Astrocyte (in vitro differentiated cells and primary cell): ENCODE results near the gene GPR142. TPM values are rescaled to one million over a fixed set of nuclear protein-coding genes. Genes with fewer than 3 reads are reported as not detected.

Experiments
- DNase-seq: peaks from one replicate; pipeline ENCODE4 v3.0.0-alpha.2; 2010; ENCODE audit warnings: low read depth
- FAIRE-seq: peaks from 2 replicates; lab custom pipeline; 2011; peaks lifted over from hg19 to GRCh38; lab: Jason Lieb, UNC
- H2AFZ ChIP-seq: 2 replicates; pipeline ENCODE4 v1.6.0; 2012; ENCODE audit warnings: low read depth, low read length, inconsistent platforms
- H3K27ac ChIP-seq: 2 replicates; pipeline ENCODE4 v1.5.1; 2011; ENCODE audit warnings: low read depth, low read length, inconsistent platforms
- H3K27me3 ChIP-seq: 2 replicates; pipeline ENCODE4 v1.6.0; 2011; ENCODE audit warnings: low read length, inconsistent platforms; ENCODE audit not compliant: insufficient read depth
- H3K36me3 ChIP-seq: 2 replicates; pipeline ENCODE4 v1.5.1; 2011; ENCODE audit warnings: low read length, inconsistent platforms; ENCODE audit not compliant: insufficient read depth
- H3K4me1 ChIP-seq: 2 replicates; pipeline ENCODE4 v1.5.1; 2011; ENCODE audit warnings: low read length, inconsistent platforms; ENCODE audit not compliant: insufficient read depth
- H3K4me2 ChIP-seq: 2 replicates; pipeline ENCODE4 v1.6.0; 2012; ENCODE audit warnings: low read length, inconsistent platforms
- H3K4me3 ChIP-seq: 2 replicates; pipeline ENCODE4 v1.5.1; 2011; ENCODE audit warnings: low read depth, mild to moderate bottlenecking, low read length, inconsistent platforms; ENCODE audit not compliant: insufficient read depth
- H3K79me2 ChIP-seq: 2 replicates; pipeline ENCODE4 v1.6.0; 2012; ENCODE audit warnings: mild to moderate bottlenecking, low read length, inconsistent platforms; ENCODE audit not compliant: insufficient read depth
- H3K9ac ChIP-seq: 2 replicates; pipeline ENCODE4 v1.6.0; 2012; ENCODE audit warnings: mild to moderate bottlenecking, low read length, inconsistent platforms
- H3K9me3 ChIP-seq: 2 replicates; pipeline ENCODE4 v1.5.1; 2012; ENCODE audit warnings: low read depth, mild to moderate bottlenecking, low read length, inconsistent platforms; ENCODE audit not compliant: insufficient read depth
- H4K20me1 ChIP-seq: 2 replicates; pipeline ENCODE4 v1.6.0; 2012; ENCODE audit warnings: low read length, inconsistent platforms; ENCODE audit not compliant: insufficient read depth
- H3K27ac Mint-ChIP-seq: one replicate; pipeline ENCODE4 v1.8.0; 2021; ENCODE audit warnings: mild to moderate bottlenecking, mixed read lengths; ENCODE audit not compliant: unreplicated experiment
- H3K27me3 Mint-ChIP-seq: one replicate; pipeline ENCODE4 v1.8.0; 2021; ENCODE audit warnings: low read depth, mixed read lengths; ENCODE audit not compliant: unreplicated experiment
- H3K36me3 Mint-ChIP-seq: one replicate; pipeline ENCODE4 v1.8.0; 2021; ENCODE audit warnings: low read depth, mixed read lengths; ENCODE audit not compliant: unreplicated experiment
- H3K4me1 Mint-ChIP-seq: one replicate; pipeline ENCODE4 v1.8.0; 2021; ENCODE audit warnings: low read depth, mixed read lengths; ENCODE audit not compliant: unreplicated experiment
- H3K4me3 Mint-ChIP-seq: one replicate; pipeline ENCODE4 v1.8.0; 2021; ENCODE audit warnings: mild to moderate bottlenecking, moderate library complexity, mixed read lengths; ENCODE audit not compliant: unreplicated experiment
- H3K9me3 Mint-ChIP-seq: one replicate; pipeline ENCODE4 v1.8.0; 2021; ENCODE audit warnings: mild to moderate bottlenecking, mixed read lengths; ENCODE audit not compliant: unreplicated experiment
- EZH2 ChIP-seq: IDR thresholded peaks from 2 replicates; pipeline ENCODE4 v1.6.1; 2012; ENCODE audit warnings: mild to moderate bottlenecking, low read length, inconsistent platforms; ENCODE audit not compliant: insufficient read depth
- total RNA-seq: library from RNA; stranded (reverse); gene quantifications from 2 replicates; pipeline ENCODE4 v1.2.1, GENCODE V29; 2021
- TF ChIP-seq, protein P1 (sequence below): IDR thresholded peaks from 2 replicates; pipeline ENCODE4 v1.5.1; 2011; ENCODE audit warnings: low read depth, mild to moderate bottlenecking, inconsistent platforms, low read length, moderate library complexity; ENCODE audit not compliant: insufficient read depth

Gene GPR142
- total RNA-seq, 1 donor from 2014 or later: not detected

DNA sequence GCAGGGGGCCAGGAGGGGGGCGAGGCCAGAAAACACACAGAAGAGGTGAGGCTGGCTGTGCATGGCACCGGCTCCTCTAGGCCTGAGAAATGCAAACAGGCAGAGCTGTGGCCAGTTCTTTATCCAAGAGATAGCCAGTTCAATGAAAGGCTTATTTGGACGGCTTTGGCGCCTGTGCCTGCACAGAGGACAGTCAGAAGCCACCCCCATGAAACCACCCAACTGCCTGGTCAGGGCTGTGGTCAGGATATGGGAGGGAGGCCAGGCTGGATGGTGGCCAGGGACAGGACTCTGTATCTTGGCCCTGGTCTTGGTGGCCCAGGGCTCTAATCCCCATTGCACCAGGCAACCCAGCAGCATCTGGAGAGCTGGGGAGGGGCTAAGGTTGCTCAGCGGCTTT is 40.1 kb downstream of the GPR142 start:
- H3K4me3 Mint-ChIP-seq: no peak overlapping the region
- no peaks in the 10 kb centered on the region for H3K9me3 Mint-ChIP-seq
- H3K27ac ChIP-seq: no peak overlapping the region
- no peak for FAIRE-seq
- H3K27me3 ChIP-seq: no peaks in the 10 kb centered on the region
- no peaks in the 10 kb centered on the region for H3K9me3 ChIP-seq
- no peak overlapping the region for H2AFZ ChIP-seq
- no peak overlapping the region for H3K4me2 ChIP-seq
- no peaks in the 10 kb centered on the region for H3K4me1 ChIP-seq
- no peaks in the 10 kb centered on the region for H3K79me2 ChIP-seq
- TF ChIP-seq, protein P1, sequence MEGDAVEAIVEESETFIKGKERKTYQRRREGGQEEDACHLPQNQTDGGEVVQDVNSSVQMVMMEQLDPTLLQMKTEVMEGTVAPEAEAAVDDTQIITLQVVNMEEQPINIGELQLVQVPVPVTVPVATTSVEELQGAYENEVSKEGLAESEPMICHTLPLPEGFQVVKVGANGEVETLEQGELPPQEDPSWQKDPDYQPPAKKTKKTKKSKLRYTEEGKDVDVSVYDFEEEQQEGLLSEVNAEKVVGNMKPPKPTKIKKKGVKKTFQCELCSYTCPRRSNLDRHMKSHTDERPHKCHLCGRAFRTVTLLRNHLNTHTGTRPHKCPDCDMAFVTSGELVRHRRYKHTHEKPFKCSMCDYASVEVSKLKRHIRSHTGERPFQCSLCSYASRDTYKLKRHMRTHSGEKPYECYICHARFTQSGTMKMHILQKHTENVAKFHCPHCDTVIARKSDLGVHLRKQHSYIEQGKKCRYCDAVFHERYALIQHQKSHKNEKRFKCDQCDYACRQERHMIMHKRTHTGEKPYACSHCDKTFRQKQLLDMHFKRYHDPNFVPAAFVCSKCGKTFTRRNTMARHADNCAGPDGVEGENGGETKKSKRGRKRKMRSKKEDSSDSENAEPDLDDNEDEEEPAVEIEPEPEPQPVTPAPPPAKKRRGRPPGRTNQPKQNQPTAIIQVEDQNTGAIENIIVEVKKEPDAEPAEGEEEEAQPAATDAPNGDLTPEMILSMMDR: no peak
- TF ChIP-seq EZH2: no peak
- DNase-seq: no peak
- no peaks in the 10 kb centered on the region for H3K36me3 Mint-ChIP-seq
- peaks cover 15% of the 10 kb centered on the region for H3K27me3 Mint-ChIP-seq
- H4K20me1 ChIP-seq: no peaks in the 10 kb centered on the region
- H3K27ac Mint-ChIP-seq: no peak overlapping the region
- no peaks in the 10 kb centered on the region for H3K4me1 Mint-ChIP-seq
- H3K36me3 ChIP-seq: no peaks in the 10 kb centered on the region
- no peak overlapping the region for H3K9ac ChIP-seq
- H3K4me3 ChIP-seq: no peak overlapping the region

GRCh38 chr17:74408262-74408661 is 41.0 kb downstream of the GPR142 start:
- FAIRE-seq: no peak
- H2AFZ ChIP-seq: no peak overlapping the region
- H4K20me1 ChIP-seq: no peaks in the 10 kb centered on the region
- H3K9ac ChIP-seq: no peak overlapping the region
- no peak overlapping the region for H3K27ac ChIP-seq
- TF ChIP-seq EZH2: no peak
- TF ChIP-seq, protein P1: no peak
- H3K9me3 ChIP-seq: no peaks in the 10 kb centered on the region
- peaks cover 13% of the 10 kb centered on the region for H3K27me3 Mint-ChIP-seq
- H3K9me3 Mint-ChIP-seq: no peaks in the 10 kb centered on the region
- no peaks in the 10 kb centered on the region for H3K36me3 ChIP-seq
- peak; percentile 41 for DNase-seq
- no peaks in the 10 kb centered on the region for H3K4me1 Mint-ChIP-seq
- H3K36me3 Mint-ChIP-seq: no peaks in the 10 kb centered on the region
- no peaks in the 10 kb centered on the region for H3K27me3 ChIP-seq
- H3K27ac Mint-ChIP-seq: no peak overlapping the region
- no peak overlapping the region for H3K4me3 Mint-ChIP-seq
- H3K4me1 ChIP-seq: no peaks in the 10 kb centered on the region
- no peaks in the 10 kb centered on the region for H3K79me2 ChIP-seq
- no peak overlapping the region for H3K4me2 ChIP-seq
- no peak overlapping the region for H3K4me3 ChIP-seq

DNA sequence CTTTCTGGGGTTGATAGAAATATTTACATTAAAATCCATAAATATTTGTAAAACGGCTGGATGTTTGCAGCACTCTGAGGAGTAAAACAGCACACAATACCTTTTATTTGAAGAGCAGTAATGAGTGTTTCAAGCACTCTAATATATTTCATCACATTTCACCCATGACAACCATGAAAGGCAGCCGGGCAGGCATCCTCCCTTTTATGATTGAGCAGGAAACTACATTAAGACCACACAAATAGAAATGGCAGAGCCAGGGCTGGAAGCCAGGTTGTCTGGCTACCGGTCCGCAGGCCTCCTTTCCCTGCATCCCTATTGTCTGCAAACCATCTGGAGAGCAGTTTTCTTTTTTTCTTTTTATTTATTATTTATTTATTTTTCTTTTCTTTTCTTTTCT is 41.5 kb downstream of the GPR142 start:
- TF ChIP-seq, protein P1: no peak
- no peak for TF ChIP-seq EZH2
- Histone ChIP-seq H3K27ac (no peak overlapping the region), H2AFZ (no peak overlapping the region), H3K4me1 (no peaks in the 10 kb centered on the region), H3K4me2 (no peak overlapping the region), H3K9me3 (no peaks in the 10 kb centered on the region), H3K4me3 (no peak overlapping the region), H4K20me1 (no peaks in the 10 kb centered on the region), H3K36me3 (no peaks in the 10 kb centered on the region), H3K9ac (no peak overlapping the region), H3K79me2 (no peaks in the 10 kb centered on the region), H3K27me3 (no peaks in the 10 kb centered on the region)
- Mint-ChIP-seq H3K27me3 (peaks cover 11% of the 10 kb centered on the region), H3K4me1 (no peaks in the 10 kb centered on the region), H3K4me3 (no peak overlapping the region), H3K9me3 (no peaks in the 10 kb centered on the region), H3K27ac (no peak overlapping the region), H3K36me3 (peaks cover 2% of the 10 kb centered on the region)
- DNase-seq (no peak), FAIRE-seq (no peak)
